ENCODE data around the gene MAP4K3.
A peak's percentile ranks its signal among the peaks of the same experiment; 100 is the strongest.

MAP4K3 gene

GRCh38 chr2:39431592-39432316 lies 5.3 kb downstream of the MAP4K3 start:
- Histone ChIP-seq H3K4me3 (replicated peaks; ENCODE audit: insufficient read depth, low read length) (no peak overlapping the region), H3K27me3 (ENCODE audit: insufficient read depth, poor library complexity, severe bottlenecking) (no peaks in the 10 kb centered on the region), H3K27ac (replicated peaks) (no peak overlapping the region)
- TF ChIP-seq CTCF (IDR thresholded peaks at IDR 0.05; ENCODE audit: insufficient read depth, low read length) (no peak), REST (IDR thresholded peaks at IDR 0.05; ENCODE audit: insufficient replicate concordance, low read depth) (no peak), GABPA (IDR thresholded peaks at IDR 0.05; ENCODE audit: low read depth) (no peak), POLR2AphosphoS5 (IDR thresholded peaks at IDR 0.05; ENCODE audit: low read depth) (no peak), SPI1 (IDR thresholded peaks at IDR 0.05; ENCODE audit: borderline replicate concordance, low read depth) (no peak)
- peak in 1 of 2 experiments; percentile 9 for DNase-seq (ENCODE audit: low read depth in 1 of 2, low spot score in 1 of 2)

GRCh38 chr2:39429746-39430145 lies 7.3 kb downstream of the MAP4K3 start:
- no peak for DNase-seq (ENCODE audit: low read depth in 1 of 2, low spot score in 1 of 2)
- no peaks in the 10 kb centered on the region for H3K27me3 ChIP-seq (ENCODE audit: insufficient read depth, poor library complexity, severe bottlenecking)
- no peak overlapping the region for H3K27ac ChIP-seq (replicated peaks)
- TF ChIP-seq GABPA (IDR thresholded peaks at IDR 0.05; ENCODE audit: low read depth) (no peak), REST (IDR thresholded peaks at IDR 0.05; ENCODE audit: insufficient replicate concordance, low read depth) (no peak), POLR2AphosphoS5 (IDR thresholded peaks at IDR 0.05; ENCODE audit: low read depth) (no peak), CTCF (IDR thresholded peaks at IDR 0.05; ENCODE audit: insufficient read depth, low read length) (no peak), SPI1 (IDR thresholded peaks at IDR 0.05; ENCODE audit: borderline replicate concordance, low read depth) (no peak)
- H3K4me3 ChIP-seq (replicated peaks; ENCODE audit: insufficient read depth, low read length), result no peak overlapping the region

GRCh38 chr2:39424951-39425350 lies 12.1 kb downstream of the MAP4K3 start:
- no peak for DNase-seq (ENCODE audit: low read depth in 1 of 2, low spot score in 1 of 2)
- H3K27me3 ChIP-seq (ENCODE audit: insufficient read depth, poor library complexity, severe bottlenecking), result no peaks in the 10 kb centered on the region

More at GRCh38 chr2:39424951-39425350, 12.1 kb downstream of the MAP4K3 start:
- Histone ChIP-seq H3K27ac (replicated peaks) (no peak overlapping the region), H3K4me3 (replicated peaks; ENCODE audit: insufficient read depth, low read length) (no peak overlapping the region)
- TF ChIP-seq SPI1 (IDR thresholded peaks at IDR 0.05; ENCODE audit: borderline replicate concordance, low read depth) (no peak), GABPA (IDR thresholded peaks at IDR 0.05; ENCODE audit: low read depth) (no peak), CTCF (IDR thresholded peaks at IDR 0.05; ENCODE audit: insufficient read depth, low read length) (no peak), POLR2AphosphoS5 (IDR thresholded peaks at IDR 0.05; ENCODE audit: low read depth) (no peak), REST (IDR thresholded peaks at IDR 0.05; ENCODE audit: insufficient replicate concordance, low read depth) (no peak)

Data from HL-60 (cell line).